K562 (cell line): ENCODE results near the gene AHSP. TPM values are rescaled to one million over a fixed set of nuclear protein-coding genes. Genes with fewer than 3 reads are reported as not detected.

Source experiments
- ASH1L ChIP-seq: fragments of 450-650 bp; IDR thresholded peaks from 2 replicates; pipeline ENCODE4 v1.6.1; 2018; ENCODE audit warnings: borderline replicate concordance, mild to moderate bottlenecking, low read depth; ENCODE audit not compliant: partially characterized antibody
- BRD4 ChIP-seq: fragments of 200-600 bp; sonication (generic); IDR thresholded peaks from 2 replicates; pipeline ENCODE4 v1.6.1; 2017; ENCODE audit warnings: inconsistent platforms
- CXXC5 ChIP-seq: fragments of 250-450 bp; sonication (Bioruptor Pico); IDR thresholded peaks from 2 replicates; pipeline ENCODE4 v1.8.0; 2022; ENCODE audit warnings: inconsistent platforms, mild to moderate bottlenecking, moderate library complexity
- ELF2 ChIP-seq: fragments of 250-450 bp; sonication (Bioruptor Pico); IDR thresholded peaks from 2 replicates; pipeline ENCODE4 v1.5.0; 2021; ENCODE audit warnings: mild to moderate bottlenecking
- FOSL1 ChIP-seq: fragments of 200-800 bp; sonication (Bioruptor generic); conservative IDR thresholded peaks from 2 replicates; pipeline ENCODE4 v1.6.1; 2016; ENCODE audit warnings: missing genetic modification characterization, missing compliant biosample characterization
- HMG20A ChIP-seq: fragments of 450-650 bp; formaldehyde crosslinking; conservative IDR thresholded peaks from 2 replicates; pipeline ENCODE4 v1.4.0; 2020; ENCODE audit warnings: mild to moderate bottlenecking, mixed read lengths
- HOXB6 ChIP-seq: fragments of 250-450 bp; sonication (Bioruptor Pico); IDR thresholded peaks from 2 replicates; pipeline ENCODE4 v1.5.1; 2022; ENCODE audit warnings: mild to moderate bottlenecking, borderline replicate concordance
- KAT8 ChIP-seq: fragments of 450-650 bp; IDR thresholded peaks from 2 replicates; pipeline ENCODE4 v1.6.1; 2016; ENCODE audit warnings: low read depth, mild to moderate bottlenecking
- MTF1 ChIP-seq: fragments of 250-450 bp; sonication (Bioruptor Pico); IDR thresholded peaks from 2 replicates; pipeline ENCODE4 v1.9.0; 2021; ENCODE audit warnings: moderate library complexity, mild to moderate bottlenecking, inconsistent platforms, borderline replicate concordance
- POLR2A ChIP-seq: fragments of 450-650 bp; conservative IDR thresholded peaks from 2 replicates; pipeline ENCODE4 v1.6.1; 2016
- RFX5 ChIP-seq: IDR thresholded peaks from 2 replicates; pipeline ENCODE4 v1.6.1; 2011; ENCODE audit warnings: low read depth, mild to moderate bottlenecking, improper control_type of control experiment, low read length
- SMC3 ChIP-seq: conservative IDR thresholded peaks from 2 replicates; pipeline ENCODE4 v1.6.1; 2011; ENCODE audit warnings: low read depth, low read length, improper control_type of control experiment; ENCODE audit not compliant: insufficient read depth
- SUPT5H ChIP-seq: fragments of 450-650 bp; IDR thresholded peaks from 2 replicates; pipeline ENCODE4 v1.6.1; 2016
- TAF1 ChIP-seq: IDR thresholded peaks from 2 replicates; pipeline ENCODE4 v1.6.1; 2011; ENCODE audit warnings: mild to moderate bottlenecking, low read length, moderate library complexity; ENCODE audit not compliant: insufficient read depth, control insufficient read depth, severe bottlenecking; ENCODE audit errors: extremely low read depth
- TAF9B ChIP-seq: fragments of 450-650 bp; IDR thresholded peaks from 2 replicates; pipeline ENCODE4 v1.6.1; 2018; ENCODE audit warnings: mild to moderate bottlenecking; ENCODE audit not compliant: partially characterized antibody
- TARDBP ChIP-seq: fragments of 450-650 bp; IDR thresholded peaks from 2 replicates; pipeline ENCODE4 v1.6.1; 2016
- WHSC1 ChIP-seq: IDR thresholded peaks from one replicate; pipeline ENCODE4 v1.6.1; 2012; ENCODE audit warnings: low read length, control low read depth, inconsistent platforms
- polyA plus RNA-seq, 8 experiments: library from polyadenylated mRNA; depleted of rRNA in 4 of 8; stranded (reverse) in 5 of 8; unstranded in 3 of 8; fragments of >200 nt; fragmentation: Nextera tagmentation in 2 of 8; fragmentation: Illumina TruSeq in 1 of 8; extraction: Ambion mirVana in 2 of 8; extraction: Trizol in 1 of 8; gene quantifications; 2 replicates each; pipeline versions ENCODE4 v1.2.1 to v1.2.3, GENCODE V29; 2011 to 2014; ENCODE audit warnings: inconsistent platforms in 1 of 8, missing spikeins in 1 of 8
- total RNA-seq, 7 experiments: library from RNA; depleted of rRNA in 6 of 7; stranded (reverse); fragments of >200 nt in 6 of 7; fragmentation: Illumina TruSeq in 2 of 7; extraction: Trizol in 2 of 7; gene quantifications; 2 replicates each; pipeline versions ENCODE4 v1.2.1 to v1.2.3, GENCODE V29; 2011 to 2021; ENCODE audit warnings: low replicate concordance in 1 of 7
- TF ChIP-seq, protein P1 (sequence below): IDR thresholded peaks from 2 replicates; pipeline ENCODE4 v1.6.1; 2011; ENCODE audit not compliant: insufficient read length; ENCODE audit errors: extremely low read depth
- TF ChIP-seq, protein P2 (sequence below): fragments of 250-450 bp; sonication (Bioruptor Pico); IDR thresholded peaks from 2 replicates; pipeline ENCODE4 v1.5.0; 2022; ENCODE audit warnings: mild to moderate bottlenecking

Gene AHSP
- total and polyA plus RNA-seq, 9 of the 15 experiments (the other 6 are each of a cell fraction or from before 2014, with no cell fraction given), result 6.6 to 99.1 (median 25.8) TPM

DNA sequence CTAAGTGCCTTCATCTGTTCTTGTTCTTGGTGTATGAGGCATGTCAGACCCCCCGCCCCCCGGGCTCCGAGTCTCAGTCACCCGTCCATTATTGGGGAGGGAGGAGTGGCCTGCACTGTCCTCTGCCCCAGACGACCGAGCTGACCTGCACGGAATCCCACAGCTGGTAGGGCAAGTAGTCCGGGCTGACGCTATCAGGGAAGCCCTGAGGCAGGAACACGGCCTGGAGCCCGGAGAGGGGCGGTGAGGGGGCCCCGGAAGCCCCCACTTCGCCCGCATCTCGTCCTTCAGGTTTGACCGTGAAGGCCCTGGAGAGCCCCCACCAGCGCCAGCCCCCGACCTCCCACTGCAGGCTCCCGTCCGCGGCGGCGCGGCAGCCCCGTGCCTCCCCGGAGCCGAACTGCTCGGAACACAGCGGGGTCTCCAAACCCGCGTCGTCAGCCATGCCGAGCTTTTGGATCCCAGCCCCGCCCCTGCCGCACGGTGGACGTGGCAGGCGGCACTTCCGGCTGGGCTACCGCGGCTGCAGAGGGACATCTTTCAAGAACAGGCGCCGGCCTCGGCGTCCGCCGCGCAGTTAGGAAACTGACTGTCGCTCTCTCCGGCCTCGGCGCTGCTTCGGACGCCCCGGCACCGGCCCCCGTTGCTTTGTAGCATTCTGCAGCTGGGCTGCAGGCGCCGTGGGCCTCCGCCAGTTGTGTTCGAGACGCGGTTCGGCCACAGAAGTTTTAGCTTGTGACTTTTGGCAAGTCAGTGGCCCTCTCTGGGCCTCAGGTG lies 19.6 kb upstream of the AHSP start, which contains the start of gene RUSF1 (continued):
- TF ChIP-seq, protein P1, sequence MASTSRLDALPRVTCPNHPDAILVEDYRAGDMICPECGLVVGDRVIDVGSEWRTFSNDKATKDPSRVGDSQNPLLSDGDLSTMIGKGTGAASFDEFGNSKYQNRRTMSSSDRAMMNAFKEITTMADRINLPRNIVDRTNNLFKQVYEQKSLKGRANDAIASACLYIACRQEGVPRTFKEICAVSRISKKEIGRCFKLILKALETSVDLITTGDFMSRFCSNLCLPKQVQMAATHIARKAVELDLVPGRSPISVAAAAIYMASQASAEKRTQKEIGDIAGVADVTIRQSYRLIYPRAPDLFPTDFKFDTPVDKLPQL, result peak; percentile 52
- TF ChIP-seq, protein P2, sequence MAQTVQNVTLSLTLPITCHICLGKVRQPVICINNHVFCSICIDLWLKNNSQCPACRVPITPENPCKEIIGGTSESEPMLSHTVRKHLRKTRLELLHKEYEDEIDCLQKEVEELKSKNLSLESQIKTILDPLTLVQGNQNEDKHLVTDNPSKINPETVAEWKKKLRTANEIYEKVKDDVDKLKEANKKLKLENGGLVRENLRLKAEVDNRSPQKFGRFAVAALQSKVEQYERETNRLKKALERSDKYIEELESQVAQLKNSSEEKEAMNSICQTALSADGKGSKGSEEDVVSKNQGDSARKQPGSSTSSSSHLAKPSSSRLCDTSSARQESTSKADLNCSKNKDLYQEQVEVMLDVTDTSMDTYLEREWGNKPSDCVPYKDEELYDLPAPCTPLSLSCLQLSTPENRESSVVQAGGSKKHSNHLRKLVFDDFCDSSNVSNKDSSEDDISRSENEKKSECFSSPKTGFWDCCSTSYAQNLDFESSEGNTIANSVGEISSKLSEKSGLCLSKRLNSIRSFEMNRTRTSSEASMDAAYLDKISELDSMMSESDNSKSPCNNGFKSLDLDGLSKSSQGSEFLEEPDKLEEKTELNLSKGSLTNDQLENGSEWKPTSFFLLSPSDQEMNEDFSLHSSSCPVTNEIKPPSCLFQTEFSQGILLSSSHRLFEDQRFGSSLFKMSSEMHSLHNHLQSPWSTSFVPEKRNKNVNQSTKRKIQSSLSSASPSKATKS (CRISPR knock-in tag), result no peak
- no peak for TF ChIP-seq RFX5
- no peak for TF ChIP-seq KAT8
- TF ChIP-seq ASH1L, result no peak
- no peak for TF ChIP-seq WHSC1
- peak; percentile 86 for TF ChIP-seq TAF9B
- TF ChIP-seq SMC3, result no peak
- peak; percentile 74; the same call in 1 of the 2 replicates for TF ChIP-seq TARDBP
- peak; percentile 88 for TF ChIP-seq ELF2 (CRISPR knock-in tag)
- no peak for TF ChIP-seq MTF1
- TF ChIP-seq CXXC5 (CRISPR knock-in tag), result peak; percentile 91
- TF ChIP-seq TAF1, result peak; percentile 91
- no peak for TF ChIP-seq HOXB6 (CRISPR knock-in tag)
- no peak for TF ChIP-seq HMG20A (CRISPR knock-in tag)
- TF ChIP-seq SUPT5H, result peak; percentile 89
- peak; percentile 81 for TF ChIP-seq BRD4
- TF ChIP-seq POLR2A, result peak; percentile 91
- no peak for TF ChIP-seq FOSL1 (tag)
